GM19455 (cell line): ENCODE data around the gene KIAA1328.

ENCODE experiments used
- ATAC-seq: cut with Tn5 transposase; IDR thresholded peaks from one replicate; pipeline ENCODE4 v1.9.1; 2021; ENCODE audit not compliant: unreplicated experiment

The KIAA1328 gene

DNA sequence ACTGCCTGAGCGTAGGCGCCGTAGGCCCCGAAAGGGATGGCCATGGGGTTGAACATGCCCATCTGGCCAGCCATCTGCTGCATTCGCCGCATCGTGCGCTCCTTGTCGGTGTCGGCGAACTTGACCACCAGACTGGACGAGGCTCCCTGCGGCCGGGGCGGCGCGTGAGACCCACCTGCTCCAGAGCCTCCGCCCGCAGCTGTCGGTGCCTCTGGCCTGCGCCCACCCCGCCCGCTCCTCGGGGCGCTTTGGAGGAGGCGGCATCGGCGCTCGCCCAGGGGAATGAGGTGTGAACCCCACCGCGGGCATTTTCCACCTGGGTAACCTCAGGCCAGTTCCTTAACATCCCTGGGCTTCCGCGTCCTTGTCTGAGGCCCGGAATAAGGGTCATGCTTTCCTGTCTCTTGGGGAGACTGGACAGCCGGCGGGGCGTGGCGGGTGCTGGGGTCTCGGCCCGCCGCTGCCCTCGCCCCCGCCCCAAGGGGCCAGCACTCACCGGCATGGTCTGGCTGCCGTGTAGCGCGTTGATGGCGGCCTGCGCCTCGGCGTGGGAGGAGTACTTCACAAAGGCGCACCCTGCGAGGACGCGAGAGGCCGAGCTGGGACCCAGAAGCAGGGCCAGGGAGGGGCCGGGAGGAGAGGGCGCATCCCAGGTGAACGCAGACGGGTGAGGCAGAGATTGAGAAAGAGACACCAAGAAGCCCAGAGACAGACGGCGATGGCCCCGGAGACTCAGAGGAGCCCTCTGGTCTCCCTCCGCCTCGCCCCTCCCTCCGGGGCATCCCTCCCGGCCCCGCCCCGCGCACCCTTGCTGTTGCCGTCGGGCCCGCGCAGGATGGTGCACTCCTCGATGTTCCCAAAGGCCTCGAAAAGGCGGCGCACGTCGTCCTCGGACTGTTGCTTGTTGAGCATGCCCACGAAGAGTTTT is 445.6 kb downstream of the KIAA1328 start:
- no peak for ATAC-seq

DNA sequence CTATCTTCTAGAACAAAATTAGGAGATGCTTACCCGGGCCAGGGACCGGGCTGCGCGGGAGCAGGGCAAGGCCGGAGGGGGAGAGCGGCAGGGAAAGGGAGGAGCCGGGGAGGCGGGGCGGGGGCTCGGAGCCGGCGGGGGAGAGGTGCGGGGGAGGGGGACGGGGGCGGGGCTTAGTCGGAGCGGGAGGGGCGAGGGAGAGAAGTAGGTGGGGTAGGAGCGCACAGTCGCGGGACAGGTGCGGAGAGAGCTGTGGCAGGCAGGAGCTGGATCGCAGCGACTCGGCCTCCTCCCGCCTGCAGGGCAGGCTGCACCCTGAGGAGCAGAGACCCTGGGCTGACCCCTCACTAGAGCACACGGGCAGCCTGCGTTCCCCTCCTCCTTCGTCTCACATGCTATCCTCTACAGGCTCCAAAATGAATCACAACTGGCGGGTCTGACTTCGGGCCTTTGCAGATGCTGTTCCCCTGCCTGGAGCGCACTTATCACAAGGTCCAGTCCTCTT is 446.4 kb downstream of the KIAA1328 start:
- ATAC-seq = no peak

DNA sequence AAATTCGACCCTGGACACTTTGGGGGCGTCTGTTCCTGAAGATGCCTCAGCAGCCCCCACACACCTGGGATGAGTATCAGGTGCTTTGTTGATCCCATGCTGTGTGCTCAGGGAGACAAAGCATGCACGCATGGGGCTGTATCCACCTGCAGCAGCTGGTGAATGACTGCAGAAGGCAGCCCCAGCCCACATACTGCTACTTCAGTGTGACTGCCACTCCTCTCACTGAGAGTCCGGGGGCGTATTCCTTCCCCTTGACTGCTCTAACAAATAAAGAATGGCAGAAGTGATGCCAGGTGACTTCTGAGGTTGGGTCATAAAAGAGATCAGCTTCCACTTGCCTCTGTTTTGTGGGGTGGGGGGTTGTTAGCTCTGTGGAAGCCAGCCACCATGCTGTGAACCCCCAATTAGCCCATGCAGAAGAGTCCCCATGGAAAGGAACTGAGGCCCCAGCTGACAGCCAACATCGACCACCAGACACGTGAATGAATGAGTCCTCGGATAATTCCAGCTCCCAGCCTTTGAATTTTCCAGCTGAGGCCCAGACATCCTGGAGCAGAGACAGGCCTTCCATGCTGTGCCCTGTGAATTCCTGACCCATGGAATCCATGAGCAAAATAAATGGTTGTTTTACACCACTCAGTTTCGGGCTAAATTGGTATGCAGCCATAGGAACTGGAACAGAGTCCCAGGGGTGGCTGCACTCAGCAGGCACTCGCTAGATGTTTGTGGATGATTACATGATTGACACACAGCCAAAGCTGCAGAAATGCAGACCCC is 447.4 kb downstream of the KIAA1328 start:
- ATAC-seq = no peak

DNA sequence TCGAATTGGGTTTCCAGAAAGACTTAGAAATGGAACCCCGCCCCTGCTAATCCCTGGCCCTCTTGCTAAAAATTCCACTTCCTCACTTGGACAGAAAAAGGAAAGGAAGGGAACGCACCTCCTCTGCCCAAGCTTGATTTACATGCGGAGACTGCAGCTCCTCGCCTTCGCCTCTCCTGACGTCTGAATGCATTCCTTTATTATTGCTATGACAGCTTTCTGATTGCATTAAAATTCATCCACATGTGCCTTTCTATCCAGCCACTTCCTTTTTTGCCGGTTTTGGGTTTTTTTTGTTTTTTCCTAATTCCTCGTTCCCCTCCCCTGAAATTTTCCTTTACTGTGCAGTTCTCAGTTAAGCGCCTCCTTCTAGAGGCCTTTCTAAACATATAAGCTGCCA is 448.9 kb downstream of the KIAA1328 start:
- ATAC-seq = no peak
